HepG2 (cell line): ENCODE results near the gene TRIM28.

ENCODE experiments used
- CHD2 ChIP-seq: IDR thresholded peaks from 2 replicates; pipeline ENCODE4 v1.6.1; 2011; ENCODE audit warnings: low read depth, low read length, improper control_type of control experiment
- EEA1 ChIP-seq: sonication (generic); formaldehyde crosslinking; IDR thresholded peaks from 2 replicates; pipeline ENCODE4 v1.5.1; 2020; ENCODE audit warnings: mild to moderate bottlenecking, missing genetic modification reagents, borderline replicate concordance
- FOXK1 ChIP-seq: sonication (generic); formaldehyde crosslinking; IDR thresholded peaks from 2 replicates; pipeline ENCODE4 v1.4.0; 2020; ENCODE audit warnings: low read depth, missing genetic modification reagents, borderline replicate concordance
- MXI1 ChIP-seq: IDR thresholded peaks from 3 replicates; pipeline ENCODE4 v1.6.1; 2012; ENCODE audit warnings: low read depth, low read length, inconsistent platforms, borderline replicate concordance
- YY1 ChIP-seq: IDR thresholded peaks from 2 replicates; pipeline ENCODE4 v1.6.1; 2011; ENCODE audit warnings: low read length, low read depth, moderate library complexity, mild to moderate bottlenecking; ENCODE audit not compliant: insufficient read depth, insufficient replicate concordance
- ZFP37 ChIP-seq: sonication (generic); formaldehyde crosslinking; IDR thresholded peaks from 2 replicates; pipeline ENCODE4 v1.4.0; 2020; ENCODE audit warnings: missing genetic modification reagents, borderline replicate concordance
- ZNF780A ChIP-seq: sonication (generic); formaldehyde crosslinking; IDR thresholded peaks from 2 replicates; pipeline ENCODE4 v1.8.0; 2022; ENCODE audit warnings: mild to moderate bottlenecking, missing genetic modification reagents, moderate library complexity
- TF ChIP-seq, protein P1 (sequence below): IDR thresholded peaks from 2 replicates; pipeline ENCODE4 v1.6.1; 2018; ENCODE audit warnings: missing genetic modification reagents
- TF ChIP-seq, protein P2 (sequence below): sonication (generic); formaldehyde crosslinking; IDR thresholded peaks from 2 replicates; pipeline ENCODE4 v1.5.0; 2020; ENCODE audit warnings: mild to moderate bottlenecking, missing genetic modification reagents, moderate library complexity

DNA sequence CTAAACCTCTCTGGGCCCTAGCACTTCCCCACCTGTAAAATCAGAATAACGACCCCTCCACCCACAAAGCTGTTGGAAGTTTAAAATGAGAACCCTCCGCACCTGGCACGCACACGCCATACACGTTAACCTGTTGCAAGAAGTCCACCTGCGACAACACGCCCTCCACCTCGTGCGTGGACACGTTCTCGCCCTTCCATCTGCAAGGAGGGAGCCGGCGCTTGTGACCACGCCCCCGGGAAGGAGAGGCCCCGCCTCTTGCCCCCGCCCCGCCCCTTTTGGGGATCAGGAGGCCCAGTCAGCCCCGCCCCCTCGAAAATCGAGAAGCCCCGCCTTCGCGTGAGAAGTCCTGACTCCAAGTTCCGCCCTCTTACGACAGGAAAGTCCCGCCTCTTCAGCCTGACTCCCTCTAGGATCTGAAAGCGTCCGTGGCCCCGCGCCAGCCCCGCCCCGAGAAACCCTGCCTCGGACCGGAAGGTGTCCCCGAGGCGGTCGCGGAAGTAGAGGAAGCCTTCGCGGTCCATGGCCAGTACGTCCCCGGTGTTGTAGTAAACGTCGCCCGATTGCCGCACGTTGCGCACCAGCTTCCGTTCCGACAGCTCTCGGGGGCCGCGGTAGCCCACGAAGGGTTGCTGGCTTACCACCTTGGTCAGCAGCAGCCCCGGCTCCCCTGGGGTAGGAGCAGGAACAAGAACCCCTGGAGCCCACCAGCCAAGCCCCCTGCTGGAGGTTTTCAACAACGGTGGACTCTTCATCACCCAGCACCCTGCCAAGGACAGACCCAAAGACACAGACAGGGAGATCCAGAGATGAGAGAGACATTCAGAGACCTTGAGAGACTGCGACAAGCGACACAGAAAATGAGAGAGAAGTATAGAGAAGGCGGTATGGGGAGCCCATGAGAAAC lies 44.6 kb upstream of the TRIM28 start:
- peak; percentile 82 for TF ChIP-seq YY1
- TF ChIP-seq CHD2 = no peak
- TF ChIP-seq, protein P1, sequence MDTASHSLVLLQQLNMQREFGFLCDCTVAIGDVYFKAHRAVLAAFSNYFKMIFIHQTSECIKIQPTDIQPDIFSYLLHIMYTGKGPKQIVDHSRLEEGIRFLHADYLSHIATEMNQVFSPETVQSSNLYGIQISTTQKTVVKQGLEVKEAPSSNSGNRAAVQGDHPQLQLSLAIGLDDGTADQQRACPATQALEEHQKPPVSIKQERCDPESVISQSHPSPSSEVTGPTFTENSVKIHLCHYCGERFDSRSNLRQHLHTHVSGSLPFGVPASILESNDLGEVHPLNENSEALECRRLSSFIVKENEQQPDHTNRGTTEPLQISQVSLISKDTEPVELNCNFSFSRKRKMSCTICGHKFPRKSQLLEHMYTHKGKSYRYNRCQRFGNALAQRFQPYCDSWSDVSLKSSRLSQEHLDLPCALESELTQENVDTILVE (CRISPR knock-in tag) = peak; percentile 97
- TF ChIP-seq MXI1 = peak; percentile 79; the same call in 1 of the 3 replicates
- TF ChIP-seq ZNF780A = no peak
- TF ChIP-seq, protein P2, sequence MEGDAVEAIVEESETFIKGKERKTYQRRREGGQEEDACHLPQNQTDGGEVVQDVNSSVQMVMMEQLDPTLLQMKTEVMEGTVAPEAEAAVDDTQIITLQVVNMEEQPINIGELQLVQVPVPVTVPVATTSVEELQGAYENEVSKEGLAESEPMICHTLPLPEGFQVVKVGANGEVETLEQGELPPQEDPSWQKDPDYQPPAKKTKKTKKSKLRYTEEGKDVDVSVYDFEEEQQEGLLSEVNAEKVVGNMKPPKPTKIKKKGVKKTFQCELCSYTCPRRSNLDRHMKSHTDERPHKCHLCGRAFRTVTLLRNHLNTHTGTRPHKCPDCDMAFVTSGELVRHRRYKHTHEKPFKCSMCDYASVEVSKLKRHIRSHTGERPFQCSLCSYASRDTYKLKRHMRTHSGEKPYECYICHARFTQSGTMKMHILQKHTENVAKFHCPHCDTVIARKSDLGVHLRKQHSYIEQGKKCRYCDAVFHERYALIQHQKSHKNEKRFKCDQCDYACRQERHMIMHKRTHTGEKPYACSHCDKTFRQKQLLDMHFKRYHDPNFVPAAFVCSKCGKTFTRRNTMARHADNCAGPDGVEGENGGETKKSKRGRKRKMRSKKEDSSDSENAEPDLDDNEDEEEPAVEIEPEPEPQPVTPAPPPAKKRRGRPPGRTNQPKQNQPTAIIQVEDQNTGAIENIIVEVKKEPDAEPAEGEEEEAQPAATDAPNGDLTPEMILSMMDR (CRISPR knock-in tag) = peak; percentile 67
- TF ChIP-seq FOXK1 = peak; percentile 96
- TF ChIP-seq EEA1 (CRISPR knock-in tag) = no peak
- no peak for TF ChIP-seq ZFP37 (CRISPR knock-in tag)
